HG03469 (cell line): ENCODE measurements around the gene ATP2B3.
A peak's percentile ranks its signal among the peaks of the same experiment; 100 is the strongest.

Source experiments
- ATAC-seq: cut with Tn5 transposase; IDR thresholded peaks from one replicate; pipeline ENCODE4 v1.9.1; 2021; ENCODE audit warnings: mild to moderate bottlenecking, moderate library complexity, moderate number of reproducible peaks; ENCODE audit not compliant: unreplicated experiment

ATP2B3 gene

DNA sequence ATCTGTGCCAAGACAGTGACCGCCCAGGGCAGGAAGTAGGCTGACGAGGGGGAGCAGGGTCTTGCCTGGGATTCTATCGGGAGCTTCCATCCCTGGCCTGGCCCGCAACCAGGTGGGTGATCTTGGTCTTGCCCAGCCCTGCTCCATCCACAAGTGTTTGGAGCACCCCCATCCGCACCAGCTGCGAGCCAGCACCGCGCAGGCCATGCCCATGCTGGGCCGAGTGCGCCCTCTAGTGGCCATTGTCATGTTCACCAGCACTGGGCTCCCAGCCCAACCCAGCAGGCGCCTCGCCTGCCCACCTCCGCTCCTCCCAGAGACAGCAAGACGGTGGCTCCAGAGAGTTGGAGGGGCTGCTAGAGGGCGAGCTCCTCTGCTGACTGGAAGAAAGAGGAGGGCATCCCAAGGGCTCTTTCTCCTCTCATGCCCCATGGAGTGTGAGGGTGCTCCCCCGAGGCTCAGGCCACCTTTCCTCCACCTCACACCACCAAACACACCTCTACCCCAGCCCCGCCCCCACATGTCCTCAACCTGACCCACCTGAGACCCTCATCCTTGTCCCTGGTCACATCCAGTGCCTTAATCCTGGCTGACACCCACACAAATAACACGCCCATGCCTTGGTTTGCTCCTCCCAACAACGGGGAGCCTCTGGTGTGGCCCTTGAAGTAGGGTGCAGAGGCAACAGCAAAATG, 9.8 kb upstream of the ATP2B3 start:
- peak; percentile 76 for ATAC-seq

DNA sequence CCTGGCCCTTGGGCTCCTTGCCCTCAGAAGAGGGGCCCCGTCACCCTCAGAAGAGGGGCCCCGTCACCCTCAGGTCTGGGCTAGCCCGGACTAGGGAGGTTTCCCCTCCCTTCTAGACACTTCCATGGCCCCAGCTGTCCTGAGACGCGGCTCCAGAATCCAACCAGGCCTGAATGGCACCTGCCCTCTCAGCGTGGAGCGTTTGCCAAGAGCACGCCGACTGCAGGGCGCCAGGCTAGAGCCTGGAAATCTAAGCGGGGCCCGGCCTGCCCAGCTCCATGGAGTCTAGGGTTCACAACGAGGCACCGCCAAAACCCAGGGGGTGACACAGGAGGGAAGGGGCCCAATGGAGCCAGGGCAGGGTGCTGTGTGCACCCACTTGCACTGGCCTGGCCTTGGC, 7.8 kb upstream of the ATP2B3 start:
- no peak for ATAC-seq

DNA sequence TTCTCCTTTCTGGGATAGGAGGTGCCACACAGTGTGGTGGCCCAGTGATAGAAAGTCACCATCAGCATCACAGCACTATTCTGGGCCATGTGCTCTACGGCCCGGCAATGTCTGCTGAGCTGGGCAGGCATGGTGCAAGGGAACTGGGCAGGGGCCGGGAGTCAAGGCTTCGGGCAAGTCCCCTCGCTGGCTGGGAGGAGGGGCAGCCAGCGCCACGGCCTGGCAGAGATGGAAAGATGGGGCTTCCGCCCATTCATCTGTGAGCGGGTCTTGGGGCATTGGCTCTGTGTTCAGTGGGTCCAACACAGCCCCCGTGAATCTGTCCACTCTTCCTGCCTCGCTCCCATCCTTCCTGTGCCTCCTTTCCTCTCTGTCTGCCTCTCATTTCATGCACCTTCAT, 7.1 kb upstream of the ATP2B3 start:
- ATAC-seq = no peak

DNA sequence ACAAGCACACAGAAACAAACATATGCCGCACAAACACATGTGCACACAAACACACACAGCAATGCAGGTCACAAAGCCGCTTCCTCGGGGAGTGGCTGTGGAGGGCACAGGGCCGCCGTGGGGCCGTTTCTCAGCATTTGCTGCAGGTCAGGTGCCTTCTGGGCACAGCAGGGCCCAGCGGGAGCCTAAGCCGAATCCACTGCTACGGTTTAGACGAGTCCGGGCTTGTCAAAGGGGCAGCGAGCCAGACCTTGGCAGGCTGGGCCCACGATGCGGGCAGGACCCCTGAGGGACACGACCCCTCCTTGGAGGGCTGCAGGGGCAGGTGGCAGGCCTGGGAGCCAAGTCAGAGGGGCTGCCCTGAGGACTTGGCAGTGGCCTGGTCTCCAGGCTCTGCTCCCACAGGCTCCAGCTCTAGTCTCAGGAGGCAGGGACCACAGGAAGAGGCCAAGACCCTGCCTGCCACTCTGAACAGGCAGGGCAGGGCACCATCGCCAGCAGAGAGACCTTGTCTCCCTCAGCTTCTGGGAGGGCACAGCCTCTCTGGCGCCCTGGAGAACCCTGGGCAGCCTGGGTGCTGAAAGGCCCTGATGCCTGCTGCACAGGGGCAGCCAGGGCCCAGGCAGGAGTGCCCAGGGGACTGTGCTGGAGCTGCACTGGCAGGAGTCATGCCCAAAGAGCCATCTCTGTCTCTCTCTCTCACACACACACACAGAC, 5.5 kb upstream of the ATP2B3 start:
- no peak for ATAC-seq

DNA sequence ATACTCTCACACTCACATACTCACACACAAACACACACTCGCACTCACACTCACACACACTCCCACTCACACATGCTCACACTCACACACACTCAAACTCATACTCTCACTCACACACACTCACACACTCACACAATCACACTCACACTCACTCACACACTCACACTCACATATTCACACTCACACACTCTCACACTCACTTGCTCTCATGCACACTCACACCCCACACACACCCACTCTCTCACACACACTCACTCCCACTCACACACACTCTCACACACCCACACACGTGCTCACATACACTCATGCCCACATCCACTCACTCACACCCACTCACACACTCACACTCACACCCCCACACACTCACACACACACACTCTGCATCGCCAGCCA, 4.9 kb upstream of the ATP2B3 start:
- no peak for ATAC-seq

DNA sequence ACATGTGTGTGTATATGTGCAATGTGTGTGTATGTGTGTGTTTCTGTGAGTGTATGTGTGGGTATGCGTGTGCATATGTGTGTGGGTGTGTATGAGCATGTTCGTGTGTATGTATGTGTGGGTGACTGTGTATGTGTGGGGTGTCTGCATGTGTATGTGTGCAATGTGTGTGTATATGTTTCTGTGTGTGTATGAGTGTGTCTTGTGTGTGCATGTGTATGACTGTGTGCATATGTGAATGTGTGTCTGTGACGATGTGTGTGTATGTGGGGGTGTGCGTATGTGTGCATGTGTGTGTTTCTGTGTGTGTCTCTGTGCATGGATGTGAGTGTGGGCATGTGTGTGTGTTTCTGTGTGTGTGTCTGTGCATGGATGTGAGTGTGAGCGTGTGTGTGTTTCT, 4.2 kb upstream of the ATP2B3 start:
- ATAC-seq = no peak

DNA sequence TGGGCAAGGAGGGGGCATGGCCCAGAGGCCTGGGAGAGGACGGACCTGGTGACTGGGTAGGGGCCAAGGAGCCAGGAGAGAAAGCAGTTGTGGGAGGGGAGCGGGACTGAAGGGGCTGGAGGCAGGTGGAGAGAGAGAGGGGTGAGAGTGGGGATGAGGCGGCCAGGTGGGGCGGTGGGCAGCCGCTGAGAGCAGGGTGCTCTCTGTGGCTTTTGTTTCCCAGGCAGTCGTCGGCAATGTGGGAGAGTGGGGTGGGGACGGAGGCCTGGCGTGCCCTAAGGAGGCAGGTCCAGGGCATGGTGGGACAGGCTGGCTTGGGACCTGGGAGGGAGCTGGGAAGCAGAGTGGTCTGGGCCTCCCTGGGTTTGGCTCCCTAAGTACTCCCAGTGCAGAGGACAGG, 3.2 kb upstream of the ATP2B3 start:
- no peak for ATAC-seq

DNA sequence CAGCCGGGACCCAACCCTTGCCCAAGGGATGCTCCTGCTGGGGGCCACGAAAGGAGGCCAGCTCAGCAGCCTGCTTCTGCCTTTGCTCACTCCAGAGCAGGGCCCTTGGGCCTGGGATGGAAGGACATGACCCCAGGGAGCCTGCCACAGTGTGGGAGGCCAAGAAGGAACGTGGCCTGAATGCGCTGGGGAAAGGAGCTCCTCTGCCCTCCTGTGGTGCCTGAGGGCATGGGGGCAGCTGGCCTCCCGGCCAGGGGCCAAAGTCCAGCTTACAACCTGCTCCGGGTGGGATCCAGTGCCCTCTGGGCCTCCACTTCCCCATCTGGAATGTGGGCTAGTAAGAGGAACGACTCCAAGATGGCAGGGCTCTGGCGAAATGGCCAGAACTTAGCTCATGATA, 2.0 kb upstream of the ATP2B3 start:
- no peak for ATAC-seq

DNA sequence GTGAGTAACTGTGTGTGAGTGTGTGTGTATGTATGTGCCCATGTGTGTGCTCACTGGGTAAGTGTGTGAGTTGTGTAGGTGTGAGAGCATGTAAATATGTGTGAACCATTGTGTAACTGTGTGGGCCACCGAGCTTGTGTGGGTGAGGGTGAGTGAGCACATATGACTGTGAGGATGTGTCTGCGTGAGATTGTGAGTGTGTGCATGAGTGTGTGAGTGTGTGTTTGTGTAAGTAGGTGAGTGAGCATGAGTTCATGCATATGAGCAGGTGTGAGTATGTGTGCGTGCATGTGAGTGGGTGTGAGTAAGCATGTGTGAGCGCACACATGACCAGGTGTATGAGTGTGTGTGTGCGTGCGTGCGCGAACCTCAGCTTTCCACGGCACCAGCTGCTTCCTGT, 1.4 kb upstream of the ATP2B3 start:
- no peak for ATAC-seq

DNA sequence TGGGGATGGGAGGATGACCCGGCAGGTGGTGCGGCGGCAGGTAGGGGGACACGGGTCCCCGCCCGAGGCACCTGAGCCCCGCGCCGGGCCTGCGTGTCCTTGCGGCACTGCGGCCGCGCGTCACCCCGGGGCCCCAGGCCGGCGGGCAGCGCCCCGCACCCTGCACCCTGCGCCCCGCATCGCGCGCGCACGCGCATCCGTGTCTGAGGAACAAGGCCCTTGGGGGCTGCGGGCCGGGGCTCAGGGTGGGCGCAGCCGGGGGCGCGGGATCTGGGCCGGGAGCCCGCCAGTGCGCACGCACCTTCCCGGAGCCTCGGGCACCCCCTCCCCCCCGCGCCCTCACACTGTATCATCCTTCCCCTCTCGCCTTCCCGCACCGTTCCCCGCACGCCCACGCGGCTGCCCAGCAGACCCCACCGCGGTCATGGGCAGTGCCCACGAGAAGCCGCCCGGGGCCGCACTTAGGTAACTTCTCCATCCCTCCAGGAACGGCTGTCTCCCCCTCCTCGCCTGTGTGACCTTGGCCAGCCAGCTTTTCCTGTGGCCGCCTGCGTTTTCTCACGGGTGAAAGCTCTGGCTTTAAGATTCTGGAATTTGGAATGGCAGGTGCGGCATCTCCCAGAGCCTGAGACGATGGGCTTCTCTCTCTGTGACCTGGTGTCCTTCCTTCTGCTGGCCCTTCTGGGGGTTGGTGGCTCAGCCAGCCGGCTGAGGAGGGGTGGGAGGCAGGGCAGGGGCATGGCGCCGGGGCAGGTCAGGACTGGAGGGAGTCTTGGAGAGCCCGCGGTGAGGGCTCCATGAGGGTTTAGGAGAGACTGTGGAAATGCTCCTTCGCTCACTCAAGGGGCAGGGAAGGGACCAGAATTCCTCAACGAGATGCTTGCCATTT, 748 bp downstream of the ATP2B3 start:
- no peak for ATAC-seq

DNA sequence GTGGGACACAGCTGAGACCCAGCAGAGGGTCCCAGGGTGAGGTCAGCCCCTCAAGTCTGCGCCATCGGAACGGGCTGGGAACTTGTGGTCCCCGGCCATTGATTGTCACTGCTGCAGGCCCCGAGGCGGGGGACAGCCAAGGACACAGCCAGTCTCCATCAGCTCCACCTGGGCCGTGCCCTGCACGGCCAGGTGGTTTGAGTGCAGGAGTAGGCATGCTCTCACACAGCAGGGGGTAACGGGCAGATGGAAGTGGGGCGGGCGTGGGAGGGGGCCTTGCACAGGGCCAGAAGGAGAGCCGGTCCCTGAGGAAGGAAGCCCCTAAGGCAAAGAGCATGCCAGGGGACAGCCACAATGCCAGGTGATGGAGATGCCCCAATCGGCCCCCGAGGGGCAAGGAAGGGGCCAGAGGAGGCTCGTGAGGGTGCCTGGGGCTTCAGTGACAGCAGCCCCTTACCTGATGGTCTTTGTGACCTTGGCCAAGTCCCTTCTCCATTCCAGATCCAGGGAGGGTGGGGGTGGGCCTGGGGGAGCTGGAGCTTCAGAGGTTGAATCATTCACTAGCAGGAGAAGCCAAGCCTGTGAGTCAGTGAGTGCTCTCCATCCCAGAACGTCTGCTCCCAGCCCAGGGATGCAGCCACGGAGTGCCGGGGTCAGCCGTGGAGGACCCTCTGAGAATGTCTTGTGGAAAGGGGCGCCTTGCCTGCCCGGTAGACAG, 2.3 kb downstream of the ATP2B3 start:
- no peak for ATAC-seq

DNA sequence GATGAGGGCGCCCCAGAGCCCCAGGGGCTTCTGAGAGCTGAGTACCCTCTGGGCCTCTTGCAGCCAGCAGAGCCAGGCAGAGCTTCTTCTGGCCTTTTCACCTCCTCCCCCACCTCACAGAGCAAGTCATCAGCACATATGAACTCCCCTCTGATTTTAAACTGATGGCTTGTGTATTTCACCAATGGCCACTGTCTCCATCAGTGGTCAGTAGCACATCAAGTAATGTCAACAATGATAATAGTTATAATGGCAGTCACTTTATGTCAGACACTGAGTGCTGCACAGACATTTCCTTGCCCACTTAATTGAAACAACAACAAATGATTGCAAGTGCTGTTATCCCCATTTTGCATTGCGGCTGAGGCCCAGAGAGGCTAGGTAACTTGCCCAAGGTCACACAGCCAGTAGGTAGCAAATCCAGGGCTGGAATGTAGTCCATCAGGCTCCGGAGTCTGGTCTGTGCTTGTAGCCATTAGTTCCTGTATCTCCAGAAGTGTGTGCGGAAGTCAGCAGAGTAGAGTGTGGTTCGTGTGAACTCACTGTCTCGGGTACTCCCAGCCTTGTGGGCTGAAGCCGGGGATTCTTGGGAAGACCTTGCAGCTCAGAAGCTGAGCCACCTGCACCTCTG, 3.0 kb downstream of the ATP2B3 start:
- no peak for ATAC-seq

DNA sequence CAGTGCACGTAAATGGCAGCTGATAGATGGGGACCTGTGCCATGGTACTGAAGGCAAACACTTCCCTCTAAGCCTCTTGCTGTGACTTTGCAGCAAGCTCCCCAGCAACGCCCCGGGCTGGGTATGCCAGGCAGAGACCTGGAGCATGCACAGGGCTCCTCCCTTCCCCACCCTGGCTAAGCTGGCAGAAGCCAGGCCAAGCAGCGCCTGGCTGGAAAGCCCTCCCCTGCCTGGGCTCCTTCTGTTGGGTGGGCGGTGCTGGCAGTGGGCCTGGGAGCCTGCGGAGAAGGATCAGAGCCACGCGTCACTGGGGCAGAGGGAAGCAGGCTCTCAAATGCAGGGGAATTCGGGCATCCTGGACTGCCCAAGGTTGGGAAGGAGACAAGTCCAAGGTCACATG, 3.6 kb downstream of the ATP2B3 start:
- no peak for ATAC-seq

DNA sequence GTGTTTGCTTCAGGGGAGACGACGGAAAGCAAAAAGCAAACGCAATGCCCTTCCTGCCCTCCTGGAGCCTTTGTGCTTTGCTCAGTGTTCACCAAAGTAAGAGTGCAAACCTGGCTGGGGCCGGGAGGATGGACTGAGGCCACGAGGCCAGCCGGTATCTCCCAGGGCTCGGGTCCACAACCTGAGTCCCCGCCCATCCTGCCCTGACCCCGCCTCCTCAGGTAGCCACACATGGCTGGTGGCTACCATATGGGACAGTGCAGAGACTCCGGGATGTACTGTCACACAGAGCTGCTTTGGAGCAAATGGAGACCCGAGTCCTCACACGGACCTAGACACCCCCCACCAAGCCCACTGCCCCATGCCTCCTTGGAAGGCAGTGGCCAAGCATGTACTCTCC, 4.8 kb downstream of the ATP2B3 start:
- ATAC-seq = no peak

DNA sequence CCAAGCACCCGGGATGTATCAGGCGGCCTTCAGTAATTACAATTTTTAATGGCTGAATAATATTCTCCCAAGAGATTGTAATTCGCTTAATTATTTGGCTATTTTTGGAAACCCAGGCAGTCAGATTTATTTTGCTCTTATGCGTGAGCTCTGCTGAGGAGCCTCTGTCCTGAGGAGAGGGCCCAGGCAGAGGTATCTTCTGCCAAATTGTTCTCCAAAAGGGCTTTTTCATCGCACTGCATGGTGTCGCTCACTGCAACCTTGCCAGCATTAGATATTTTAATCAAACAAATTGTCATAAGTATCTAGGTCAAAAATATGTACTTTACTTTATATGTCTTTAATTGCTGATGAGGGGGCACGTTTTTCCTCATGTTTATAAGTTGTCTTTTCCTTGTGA, 5.8 kb downstream of the ATP2B3 start:
- no peak for ATAC-seq

DNA sequence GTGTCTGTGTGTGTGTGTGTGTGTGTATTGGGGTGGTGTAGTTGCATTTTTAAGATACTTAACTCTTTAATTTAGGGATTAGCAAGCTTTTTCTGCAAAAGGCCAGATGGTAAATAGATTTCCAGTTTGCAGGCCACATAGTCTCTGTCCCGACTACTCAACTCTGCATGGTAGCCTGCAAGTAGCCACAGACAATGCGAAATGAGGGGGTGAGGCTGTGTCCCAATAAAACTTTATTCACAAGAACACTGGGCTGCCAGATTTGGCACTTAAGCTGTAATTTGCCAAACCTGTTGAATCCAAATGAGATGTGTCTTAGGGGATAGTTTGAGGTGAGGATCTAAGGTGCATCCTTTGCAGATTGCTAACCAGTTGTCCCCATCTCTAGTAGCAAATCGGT, 6.8 kb downstream of the ATP2B3 start:
- ATAC-seq = no peak

DNA sequence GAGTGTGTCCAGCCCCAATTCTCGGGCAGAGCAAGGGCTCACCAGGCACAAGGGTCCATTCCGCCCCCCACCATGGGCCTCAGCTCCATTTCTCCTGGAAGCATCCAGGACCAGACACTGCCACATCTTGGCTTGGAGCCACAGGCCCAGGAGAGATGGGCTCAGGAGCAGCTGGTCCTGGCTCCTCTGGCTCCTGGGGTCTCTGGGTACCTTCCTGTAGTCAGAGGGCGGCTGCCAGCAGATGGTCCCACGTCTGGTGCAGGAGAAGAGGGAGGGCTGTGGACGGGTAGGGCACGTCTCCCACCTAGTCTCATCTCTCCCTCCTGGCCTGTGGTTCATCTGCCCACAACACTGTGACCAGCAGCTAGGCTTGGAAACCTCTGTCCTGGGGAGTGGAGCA, 8.0 kb downstream of the ATP2B3 start:
- no peak for ATAC-seq

DNA sequence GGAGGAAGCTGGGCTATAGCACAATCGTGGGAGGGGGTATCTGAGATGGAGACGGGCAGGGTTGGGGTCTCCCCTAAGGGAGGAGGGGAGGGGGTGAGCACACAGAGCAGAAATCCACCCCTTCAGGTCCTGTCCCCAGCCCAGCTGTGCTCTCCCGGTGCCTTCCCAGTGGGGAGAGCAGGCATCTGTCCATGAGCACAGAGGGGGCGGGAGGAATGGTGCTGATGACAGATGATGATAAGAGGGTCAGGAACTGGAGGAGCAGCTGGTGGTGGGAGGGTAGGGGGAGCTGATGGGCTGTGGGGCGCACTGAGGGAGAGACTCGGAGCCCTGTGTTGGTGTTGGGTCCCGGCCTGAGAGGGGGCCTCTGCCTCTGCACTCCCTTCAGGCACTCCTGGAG, 8.6 kb downstream of the ATP2B3 start:
- ATAC-seq = no peak

DNA sequence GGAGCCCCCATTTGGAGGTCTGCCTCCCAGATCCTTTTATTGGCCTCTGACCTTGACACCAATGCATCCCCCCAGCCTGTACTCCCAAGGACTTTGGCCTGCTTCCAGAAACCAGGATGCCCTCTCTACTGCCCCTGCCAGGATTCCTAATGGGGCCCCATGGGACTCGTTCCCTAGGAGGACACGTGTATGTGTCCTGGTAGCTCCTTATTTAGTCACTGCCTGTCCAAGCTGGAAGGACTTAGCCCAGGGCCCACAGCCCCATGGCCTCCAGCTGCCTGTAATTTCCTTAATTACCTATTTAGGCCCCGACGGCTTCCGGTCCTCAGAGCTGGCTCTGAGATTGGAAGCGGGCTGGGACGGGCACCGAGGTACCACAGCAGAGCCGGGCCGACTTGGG, 9.4 kb downstream of the ATP2B3 start:
- ATAC-seq = no peak

DNA sequence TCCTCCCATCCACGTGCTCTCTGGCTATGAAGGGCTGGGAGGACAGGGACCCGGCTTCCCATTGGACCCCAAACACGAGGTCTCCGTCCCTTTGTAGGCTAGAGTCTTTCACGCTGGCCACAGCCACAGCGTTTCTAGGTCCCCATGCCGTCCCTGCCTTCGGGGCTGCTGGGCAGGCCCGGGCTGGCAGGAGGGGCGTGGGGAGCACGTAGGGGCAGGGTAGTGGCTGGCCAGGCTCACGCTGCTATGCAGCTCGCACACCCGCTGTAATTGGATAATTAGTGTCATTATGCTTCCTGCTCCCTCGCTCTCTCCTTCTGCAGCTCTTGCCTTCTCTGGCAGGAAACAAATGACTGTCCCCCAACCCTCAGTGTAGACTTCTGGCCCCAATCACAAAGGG, 9.8 kb downstream of the ATP2B3 start:
- no peak for ATAC-seq
